AG04450 (cell line): ENCODE data around the gene ANKRD65. TPM values are rescaled to one million over a fixed set of nuclear protein-coding genes. Genes with fewer than 3 reads are reported as not detected.

Experiments
- CTCF ChIA-PET: fragments of 300-600, 350-600 bp; formaldehyde crosslinking; extraction: SDS; loops from one replicate; lab custom pipeline; 2022; ENCODE audit warnings: antibody characterized with exemption, inconsistent platforms; lab: Charles Lee
- POLR2A ChIA-PET: fragments of 350-600 bp; formaldehyde crosslinking; extraction: SDS; loops from one replicate; lab custom pipeline; 2021; ENCODE audit warnings: antibody characterized with exemption, inconsistent platforms; lab: Yijun Ruan, JAX
- DNase-seq: peaks from one replicate; pipeline ENCODE4 v3.0.0-alpha.2; 2011; ENCODE audit warnings: low read depth, low spot score
- H3K27ac ChIP-seq: one replicate; pipeline ENCODE4 v1.5.1; 2012; ENCODE audit warnings: low read depth, low read length, control low read depth
- H3K27me3 ChIP-seq: one replicate; pipeline ENCODE4 v1.6.0; 2012; ENCODE audit warnings: low read length; ENCODE audit not compliant: control insufficient read depth, insufficient read depth
- H3K4me3 ChIP-seq: 2 replicates; pipeline ENCODE4 v1.5.1; 2011; ENCODE audit warnings: mild to moderate bottlenecking, low read depth, low read length, control low read depth
- H3K9me3 ChIP-seq: 2 replicates; pipeline ENCODE4 v1.5.1; 2012; ENCODE audit warnings: low read length; ENCODE audit not compliant: control insufficient read depth, insufficient read depth
- polyA plus RNA-seq: library from polyadenylated mRNA; depleted of rRNA; stranded (reverse); fragments of >200 nt; gene quantifications from 2 replicates; pipeline ENCODE4 v1.2.3, GENCODE V29; 2011
- TF ChIP-seq, protein P1 (sequence below): IDR thresholded peaks from 2 replicates; pipeline ENCODE4 v1.5.1; 2011; ENCODE audit warnings: low read depth, low read length, control low read depth, inconsistent platforms

The ANKRD65 gene
- polyA plus RNA-seq, 1 experiment = 0.16 TPM

DNA sequence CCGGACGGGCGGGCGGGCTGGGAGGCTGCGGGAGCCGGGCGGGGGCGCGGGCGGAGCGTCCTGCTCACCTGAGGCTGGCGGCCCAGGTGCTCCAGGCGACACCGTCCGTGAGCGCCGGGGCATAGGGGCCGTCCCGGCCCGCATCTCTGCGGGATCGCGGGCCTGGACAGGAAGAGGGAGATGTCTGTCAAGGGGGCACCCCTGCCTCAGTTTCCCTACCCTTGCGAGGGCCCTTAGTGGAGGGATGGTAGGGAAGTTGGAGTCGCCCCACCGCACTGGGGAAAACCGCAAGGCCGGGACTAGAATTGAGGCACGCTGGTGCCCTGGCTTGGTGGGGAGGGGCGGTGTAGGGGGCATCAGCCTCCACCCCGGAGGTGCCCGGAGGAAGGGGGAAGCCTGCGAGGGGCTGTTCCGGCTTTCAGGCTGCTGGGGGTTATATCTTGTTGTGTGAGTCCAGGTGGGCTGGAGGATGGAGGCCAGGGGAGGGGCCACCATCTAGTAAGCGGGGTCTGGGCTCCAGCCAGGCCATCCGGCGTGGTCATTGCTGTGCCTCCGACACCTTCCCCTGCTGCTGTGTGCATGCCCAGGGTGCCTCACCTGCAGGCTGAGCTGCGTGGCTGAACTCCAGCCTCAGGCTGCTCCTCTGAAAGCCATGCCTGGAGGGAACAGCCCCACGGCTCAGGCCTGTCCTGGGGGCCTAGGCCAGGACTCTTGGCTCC lies 15.0 kb upstream of the ANKRD65 start:
- Histone ChIP-seq H3K4me3 (peak overlapping the region; percentile 50), H3K27ac (no peak overlapping the region), H3K9me3 (no peaks in the 10 kb centered on the region; the same call in 1 of the 2 replicates), H3K27me3 (no peaks in the 10 kb centered on the region)
- ChIA-PET CTCF (interaction anchor here (0.9 kb wide), 1 partner anchor 37 kb away, joined by 3 read pairs; the partner anchor contains the start of gene CCNL2), POLR2A (no interaction called here)
- no peak for DNase-seq
- TF ChIP-seq, protein P1, sequence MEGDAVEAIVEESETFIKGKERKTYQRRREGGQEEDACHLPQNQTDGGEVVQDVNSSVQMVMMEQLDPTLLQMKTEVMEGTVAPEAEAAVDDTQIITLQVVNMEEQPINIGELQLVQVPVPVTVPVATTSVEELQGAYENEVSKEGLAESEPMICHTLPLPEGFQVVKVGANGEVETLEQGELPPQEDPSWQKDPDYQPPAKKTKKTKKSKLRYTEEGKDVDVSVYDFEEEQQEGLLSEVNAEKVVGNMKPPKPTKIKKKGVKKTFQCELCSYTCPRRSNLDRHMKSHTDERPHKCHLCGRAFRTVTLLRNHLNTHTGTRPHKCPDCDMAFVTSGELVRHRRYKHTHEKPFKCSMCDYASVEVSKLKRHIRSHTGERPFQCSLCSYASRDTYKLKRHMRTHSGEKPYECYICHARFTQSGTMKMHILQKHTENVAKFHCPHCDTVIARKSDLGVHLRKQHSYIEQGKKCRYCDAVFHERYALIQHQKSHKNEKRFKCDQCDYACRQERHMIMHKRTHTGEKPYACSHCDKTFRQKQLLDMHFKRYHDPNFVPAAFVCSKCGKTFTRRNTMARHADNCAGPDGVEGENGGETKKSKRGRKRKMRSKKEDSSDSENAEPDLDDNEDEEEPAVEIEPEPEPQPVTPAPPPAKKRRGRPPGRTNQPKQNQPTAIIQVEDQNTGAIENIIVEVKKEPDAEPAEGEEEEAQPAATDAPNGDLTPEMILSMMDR = no peak

DNA sequence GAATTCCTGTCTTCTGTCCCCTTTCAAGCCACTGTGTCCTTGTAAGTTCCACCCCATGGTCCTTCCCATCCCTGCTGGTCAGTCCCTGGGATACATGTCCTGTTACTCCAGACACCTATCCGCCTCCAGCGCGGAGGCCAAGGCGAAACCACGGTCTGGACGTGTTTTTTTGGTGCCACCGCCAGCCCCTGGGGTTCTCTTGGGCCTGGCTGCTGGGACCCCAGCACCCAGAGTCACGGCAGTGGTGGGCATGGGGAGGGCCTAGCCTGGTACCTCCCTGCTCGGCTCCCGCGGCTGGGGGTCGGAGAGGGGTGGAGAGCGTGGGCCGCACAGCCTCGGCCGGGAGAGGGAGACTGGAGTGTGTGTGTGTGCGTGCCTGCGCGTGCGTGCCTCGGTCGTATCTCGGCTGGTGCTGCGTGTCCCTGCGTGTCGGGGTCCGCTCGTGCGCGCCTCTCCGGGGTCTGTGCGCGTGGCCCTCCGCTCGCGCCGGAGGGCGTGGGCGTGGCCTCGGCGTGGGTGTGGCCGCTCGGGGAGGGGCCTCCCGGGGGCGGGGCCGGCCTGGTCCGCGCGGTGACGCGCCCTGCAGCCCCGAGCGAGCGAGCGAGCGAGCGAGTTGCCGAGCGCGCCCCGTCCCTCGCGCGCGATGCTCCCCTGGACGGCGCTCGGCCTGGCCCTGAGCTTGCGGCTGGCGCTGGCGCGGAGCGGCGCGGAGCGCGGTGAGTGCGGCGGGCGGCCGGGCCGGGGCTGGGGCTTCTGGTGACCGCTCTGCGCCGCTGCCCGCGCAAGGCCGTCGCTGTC lies 14.2 kb upstream of the ANKRD65 start, which contains the start of gene VWA1:
TSS of gene VWA1 (plus strand) at position 585 of the 798 bp plus-strand sequence. CDS start at position 644, 59 bp downstream.
- H3K4me3 ChIP-seq = peak within 1 kb of the TSS; percentile 56
- H3K27ac ChIP-seq = no peak within 1 kb of the TSS
- POLR2A ChIA-PET = interaction anchor here (0.6 kb wide), 1 partner anchor 362 kb away, joined by 3 read pairs; no protein-coding TSS in a partner anchor
- no peaks in the 10 kb centered on the region for H3K27me3 ChIP-seq
- no peak for DNase-seq
- CTCF ChIA-PET = no interaction called here
- no peaks in the 10 kb centered on the region; the same call in 1 of the 2 replicates for H3K9me3 ChIP-seq
- TF ChIP-seq, protein P1 = no peak

DNA sequence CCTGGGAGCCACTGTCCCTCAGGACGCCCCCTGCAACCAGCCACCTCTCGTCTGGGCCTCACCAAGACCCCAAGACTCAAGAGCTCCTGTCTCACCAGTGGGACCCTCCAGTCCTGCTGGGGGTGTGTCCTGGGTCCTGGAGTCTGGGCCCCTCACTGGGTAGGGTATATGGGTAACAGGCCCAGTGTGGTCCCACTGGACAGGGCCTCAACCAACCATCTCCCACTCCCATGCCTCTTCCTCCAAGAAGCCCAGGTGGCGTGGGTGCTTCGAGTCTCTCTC lies 13.7 kb upstream of the ANKRD65 start:
- H3K9me3 ChIP-seq = no peaks in the 10 kb centered on the region; the same call in 1 of the 2 replicates
- no peaks in the 10 kb centered on the region for H3K27me3 ChIP-seq
- POLR2A ChIA-PET = no interaction called here
- CTCF ChIA-PET = no interaction called here
- no peak for DNase-seq
- TF ChIP-seq, protein P1 = no peak
- no peak overlapping the region for H3K27ac ChIP-seq
- H3K4me3 ChIP-seq = no peak overlapping the region

DNA sequence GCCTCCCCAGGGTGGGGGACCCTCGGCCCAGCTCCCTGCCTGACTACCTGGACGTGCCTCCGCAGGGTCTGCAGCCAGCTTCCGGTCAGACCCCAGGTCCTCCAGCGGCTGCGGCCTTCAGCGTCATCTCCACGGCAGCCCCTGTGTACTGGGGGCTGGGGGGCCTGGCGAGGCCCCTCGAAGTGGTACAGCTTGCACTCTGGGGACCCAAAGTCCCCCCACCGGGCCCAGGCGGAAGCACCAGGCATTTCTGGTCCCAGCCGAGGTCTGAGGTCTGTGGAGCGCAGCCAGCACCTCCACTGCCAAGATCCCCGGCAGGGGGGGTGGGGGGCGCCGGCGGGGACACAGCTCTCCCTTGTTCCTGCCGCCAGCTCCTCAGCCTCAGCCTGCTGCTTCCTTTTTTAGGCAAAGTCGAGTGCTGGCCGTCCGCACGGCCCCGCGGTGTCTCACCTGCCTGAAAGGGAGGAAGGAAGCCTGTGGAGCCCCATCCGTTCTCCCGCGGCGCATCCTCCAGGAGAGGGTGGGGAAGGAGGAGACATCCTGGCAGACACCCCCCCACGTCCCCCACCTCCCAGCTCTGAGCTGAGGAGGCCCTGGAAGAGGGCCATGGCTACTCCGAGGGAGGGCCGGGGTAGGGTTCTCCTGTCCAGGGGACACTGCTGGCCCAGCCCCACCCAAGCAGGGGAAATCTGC lies 13.2 kb upstream of the ANKRD65 start:
- POLR2A ChIA-PET = interaction anchor here (1.0 kb wide), 1 partner anchor 27 kb away, joined by 3 read pairs; the partner anchor contains the start of gene MRPL20

More for the DNA sequence above, 13.2 kb upstream of the ANKRD65 start:
- CTCF ChIA-PET = no interaction called here
- no peak for DNase-seq
- no peak overlapping the region for H3K4me3 ChIP-seq
- TF ChIP-seq, protein P1 = no peak
- H3K27ac ChIP-seq = no peak overlapping the region
- no peaks in the 10 kb centered on the region for H3K27me3 ChIP-seq
- no peaks in the 10 kb centered on the region; the same call in 1 of the 2 replicates for H3K9me3 ChIP-seq
